Renal cortex interstitium (tissue), 3 donors: Measurements from ENCODE around the gene FAM83G. TPM values are rescaled to one million over a fixed set of nuclear protein-coding genes. Genes with fewer than 3 reads are reported as not detected.

Experiments used
- polyA plus RNA-seq, 3 donors: library from polyadenylated mRNA; unstranded; fragments of 120-200 nt; gene quantifications; one replicate each; pipeline ENCODE4 v1.2.1, GENCODE V29; 2013; ENCODE audit not compliant: insufficient read length in 3 of 3

Gene FAM83G
- polyA plus RNA-seq, 3 donors = 5.2 to 9.7 (median 7.4) TPM

Other genes with a start within 250 kb of the FAM83G start
- gene TVP23B, start 223.6 kb downstream of the FAM83G start, polyA plus RNA-seq = 10 to 100 TPM; 44.5 to 52.7 (median 52.6) TPM
- gene PRPSAP2, start 146.6 kb downstream of the FAM83G start, polyA plus RNA-seq = 10 to 100 TPM; 49.5 to 64.4 (median 53.7) TPM
- 1 to 10 TPM in 1 of 3 donors, under 1 TPM in 2; 0.40 to 1.1 (median 0.70) TPM for gene SLC5A10, start 52.6 kb downstream of the FAM83G start, polyA plus RNA-seq
- gene GRAP, start 42.2 kb upstream of the FAM83G start, polyA plus RNA-seq = 1 to 10 TPM; 4.6 to 7.8 (median 6.7) TPM
- 1 to 10 TPM; 1.8 to 6.4 (median 3.6) TPM for gene GRAPL, start 122.8 kb upstream of the FAM83G start, polyA plus RNA-seq
- 10 to 100 TPM; 45.8 to 52.2 (median 48.6) TPM for gene EPN2, start 232.6 kb upstream of the FAM83G start, polyA plus RNA-seq